GM23248 (cell line): ENCODE measurements around the gene CEACAM16.

Experiments
- EZH2 ChIP-seq: fragments of 200-600 bp; sonication (generic); IDR thresholded peaks from 2 replicates; pipeline ENCODE4 v1.6.1; 2018; ENCODE audit warnings: antibody characterized with exemption, mild to moderate bottlenecking; ENCODE audit not compliant: insufficient read depth, poor library complexity, severe bottlenecking
- EZH2phosphoT487 ChIP-seq: fragments of 200-600 bp; sonication (generic); IDR thresholded peaks from 2 replicates; pipeline ENCODE4 v1.6.1; 2018; ENCODE audit warnings: antibody characterized with exemption, moderate library complexity, mild to moderate bottlenecking, low read depth; ENCODE audit not compliant: insufficient read depth

DNA sequence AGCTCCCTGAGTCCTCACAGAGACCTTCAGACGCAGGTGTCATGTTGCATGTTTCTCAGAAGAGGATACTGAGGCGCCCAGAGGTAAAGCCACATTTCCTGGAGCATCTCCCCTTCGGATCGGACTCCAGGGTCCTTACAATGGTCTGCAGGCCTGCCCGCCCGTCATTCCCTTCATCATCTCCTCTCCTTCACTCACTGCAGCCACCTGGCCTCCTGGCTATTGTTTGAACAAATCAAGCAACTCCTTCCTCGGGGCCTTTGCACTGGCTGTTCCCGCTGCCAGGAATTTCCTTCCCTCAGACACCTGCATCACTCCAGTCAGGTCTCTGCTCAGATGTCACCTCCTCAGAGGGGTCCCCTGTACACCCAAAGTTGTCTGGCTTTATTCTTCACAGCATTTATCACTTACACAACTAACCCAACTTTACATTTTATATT, 20.3 kb downstream of the CEACAM16 start:
- TF ChIP-seq EZH2 = no peak
- no peak for TF ChIP-seq EZH2phosphoT487
